ENCODE measurements around the gene PALD1. TPM values are rescaled to one million over a fixed set of nuclear protein-coding genes. Genes with fewer than 3 reads are reported as not detected.
"Not testable (repeated sequence)": the region's sequence is repeated elsewhere in the genome, so short reads cannot be mapped to it uniquely, and the experiment has no call there.

Gene PALD1
- total RNA-seq, 1 donor from 2014 or later = 120 TPM

GRCh38 chr10:70481831-70482530, 3.4 kb downstream of the PALD1 start:
- DNase-seq (ENCODE audit: low read depth in 2 of 2) = peak; percentile 57 to 75

DNA sequence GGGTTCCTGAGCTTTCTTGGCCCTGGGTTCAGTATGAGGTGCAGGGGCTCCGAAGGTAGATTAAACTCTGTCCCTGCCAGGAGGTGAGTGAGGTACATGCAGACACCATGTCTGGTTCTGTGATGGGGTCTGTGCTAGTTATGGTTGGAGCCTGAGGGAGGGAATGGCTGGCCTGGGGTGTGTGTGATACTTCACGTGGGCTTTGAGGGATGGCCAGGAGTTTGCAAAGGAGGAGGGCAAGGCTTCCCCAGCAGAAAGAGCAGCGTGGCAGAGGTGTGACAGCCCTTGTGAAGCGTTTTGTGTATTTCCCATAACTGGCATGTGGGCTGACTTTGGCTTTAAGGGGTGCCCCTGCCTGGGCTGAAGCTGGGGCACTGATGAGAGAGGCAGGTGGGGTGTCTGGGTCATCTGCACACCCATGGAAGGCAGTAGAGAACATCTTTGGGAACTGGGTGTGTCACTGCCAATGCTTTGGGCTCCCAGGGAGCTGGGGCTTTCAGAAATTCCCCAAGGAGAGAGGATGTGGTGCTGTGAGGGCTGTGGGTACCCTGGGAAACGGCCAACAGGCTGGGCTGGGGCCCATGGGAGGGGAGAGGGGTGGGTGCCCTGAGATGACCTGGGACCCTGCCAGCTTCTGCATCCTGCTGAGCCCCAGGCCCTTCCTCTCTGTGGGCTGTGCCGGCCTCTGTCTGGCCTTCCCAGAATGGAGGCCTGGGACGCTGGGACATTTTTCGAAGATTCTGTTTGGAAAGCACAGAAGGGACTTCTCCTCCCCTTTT, 4.6 kb downstream of the PALD1 start:
- no peak for DNase-seq (ENCODE audit: low read depth in 2 of 2)

- not testable (repeated sequence) for DNase-seq (ENCODE audit: low read depth in 2 of 2)
These were observed 5.3 kb downstream of the PALD1 start for GRCh38 chr10:70483872-70484271.

- no peak for DNase-seq (ENCODE audit: low read depth in 2 of 2)
These were observed 9.3 kb downstream of the PALD1 start for GRCh38 chr10:70487824-70488223.

GRCh38 chr10:70490142-70490541, 11.6 kb downstream of the PALD1 start:
- DNase-seq (ENCODE audit: low read depth in 2 of 2) = no peak

DNA sequence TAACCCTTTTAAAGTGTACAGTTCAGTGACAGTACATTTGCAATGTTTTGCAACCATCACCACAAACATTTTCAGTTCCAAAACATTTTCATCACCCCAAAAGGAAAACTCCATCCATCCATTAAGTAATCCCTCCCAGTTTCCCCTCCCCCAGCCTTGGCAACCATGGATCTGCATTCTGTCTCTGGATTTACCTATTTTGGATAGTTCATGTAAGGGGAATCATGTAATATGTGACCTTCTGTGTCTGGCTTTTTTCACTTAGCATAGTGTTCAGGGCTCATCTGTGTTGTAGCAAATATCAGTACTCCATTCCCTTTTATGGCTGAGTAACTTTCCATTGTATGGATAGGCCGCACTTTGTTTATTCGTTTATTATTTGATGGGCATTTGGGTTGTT, 13.0 kb downstream of the PALD1 start:
- no peak for DNase-seq (ENCODE audit: low read depth in 2 of 2)

- no peak for DNase-seq (ENCODE audit: low read depth in 2 of 2)
These were observed 14.5 kb downstream of the PALD1 start for GRCh38 chr10:70492786-70493659.

DNA sequence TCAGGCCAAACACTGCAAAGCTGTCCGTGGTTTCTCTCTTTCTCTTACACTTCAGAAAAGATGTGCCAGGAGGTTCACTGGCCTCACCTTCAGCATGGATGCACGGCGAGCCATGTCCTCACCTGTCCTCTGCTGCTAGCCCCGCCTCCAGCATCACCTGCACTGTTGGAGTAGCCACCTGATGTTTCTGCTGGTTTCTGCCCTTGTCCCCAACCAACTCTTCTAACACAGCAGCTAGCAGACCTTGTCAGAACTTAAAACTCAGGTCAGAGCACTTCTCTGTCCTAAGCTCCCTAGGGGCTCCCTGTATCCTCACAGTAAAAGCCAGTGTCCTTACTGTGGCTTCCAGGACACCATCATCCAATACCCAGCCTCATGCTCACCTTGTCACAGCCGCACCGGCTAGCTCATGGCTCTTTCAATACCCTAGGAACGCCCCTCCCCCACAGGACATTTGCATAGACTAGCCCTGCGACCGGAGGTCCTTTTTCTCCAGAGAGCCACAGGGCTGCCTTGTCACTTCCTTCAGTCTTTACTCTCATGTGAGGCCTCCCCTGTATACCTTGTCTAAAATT, 15.2 kb downstream of the PALD1 start:
- DNase-seq (ENCODE audit: low read depth in 2 of 2) = peak in 1 of 2 donors; percentile 36

GRCh38 chr10:70494536-70494935, 16.0 kb downstream of the PALD1 start:
- DNase-seq (ENCODE audit: low read depth in 2 of 2) = peak; percentile 61

- DNase-seq (ENCODE audit: low read depth in 2 of 2) = peak; percentile 32 to 63
These were observed 16.4 kb downstream of the PALD1 start for GRCh38 chr10:70494966-70495365.

- DNase-seq (ENCODE audit: low read depth in 2 of 2) = no peak
These were observed 17.2 kb downstream of the PALD1 start for GRCh38 chr10:70495691-70496261.

- no peak for DNase-seq (ENCODE audit: low read depth in 2 of 2)
These were observed 18.0 kb downstream of the PALD1 start for GRCh38 chr10:70496341-70497119.

- no peak for DNase-seq (ENCODE audit: low read depth in 2 of 2)
These were observed 18.6 kb downstream of the PALD1 start for GRCh38 chr10:70497120-70497545.

- peak in 1 of 2 donors; percentile 82 for DNase-seq (ENCODE audit: low read depth in 2 of 2)
These were observed 20.6 kb downstream of the PALD1 start for GRCh38 chr10:70498970-70499835.

- peak in 1 of 2 donors; percentile 41 for DNase-seq (ENCODE audit: low read depth in 2 of 2)
These were observed 21.2 kb downstream of the PALD1 start for GRCh38 chr10:70499836-70500167.

GRCh38 chr10:70500368-70500767, 21.8 kb downstream of the PALD1 start:
- DNase-seq (ENCODE audit: low read depth in 2 of 2) = no peak

DNA sequence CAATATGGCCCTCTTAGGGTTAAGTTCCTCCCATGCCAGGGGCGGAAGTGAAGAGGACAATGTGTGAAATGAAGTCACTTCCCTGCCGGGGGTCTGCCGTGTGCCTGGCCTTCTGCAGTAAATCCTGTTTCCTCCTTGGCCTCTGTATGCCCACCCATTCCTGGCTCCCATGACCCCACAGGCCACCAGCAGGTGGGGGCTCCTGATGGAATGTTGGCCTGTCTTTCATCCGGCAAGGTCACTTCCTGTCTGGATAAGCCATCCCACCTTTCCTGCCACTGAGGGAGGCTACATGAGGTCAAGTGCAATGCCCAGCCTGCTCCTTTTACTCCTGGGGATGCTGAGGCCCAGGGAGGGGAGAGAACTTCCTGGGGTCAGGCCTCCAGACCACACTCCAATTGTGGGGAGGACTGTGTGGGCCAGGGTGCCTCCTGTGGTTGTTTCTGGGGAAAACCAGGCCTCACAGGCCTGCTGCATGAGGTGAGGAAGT, 22.3 kb downstream of the PALD1 start:
- peak; percentile 87 to 98 for DNase-seq (ENCODE audit: low read depth in 2 of 2)

GRCh38 chr10:70502406-70502805, 23.8 kb downstream of the PALD1 start:
- peak; percentile 31 to 88 for DNase-seq (ENCODE audit: low read depth in 2 of 2)

DNA sequence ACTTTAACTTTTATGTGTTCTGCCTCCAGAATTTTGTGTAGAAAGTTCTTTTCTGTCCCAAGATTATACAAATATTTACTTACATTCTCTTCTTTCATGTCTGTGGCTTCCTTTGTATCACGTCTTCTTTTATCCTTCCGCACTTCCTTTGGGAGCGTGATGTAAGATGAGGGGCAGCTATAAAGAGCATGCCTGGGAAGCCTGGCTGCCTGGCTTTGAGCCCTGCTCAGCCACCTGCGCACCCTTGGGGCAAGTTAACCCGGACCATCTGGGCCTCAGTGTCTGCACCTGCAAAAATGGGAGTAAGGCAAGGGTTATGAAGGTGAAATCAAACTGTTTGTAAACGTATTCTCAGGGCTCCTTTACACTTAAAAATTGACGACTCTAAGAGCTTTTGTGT, 25.2 kb downstream of the PALD1 start:
- no peak for DNase-seq (ENCODE audit: low read depth in 2 of 2)
